Activated T-cell treated with anti-CD3 and anti-CD28 coated beads for 4 hours (primary cell): Measurements from ENCODE around the gene YBX1.
"Not testable (repeated sequence)": the region's sequence is repeated elsewhere in the genome, so short reads cannot be mapped to it uniquely, and the experiment has no call there.

Experiments
- DNase-seq: peaks from one replicate; pipeline ENCODE4 v3.0.0-alpha.2; 2020

YBX1 gene

DNA sequence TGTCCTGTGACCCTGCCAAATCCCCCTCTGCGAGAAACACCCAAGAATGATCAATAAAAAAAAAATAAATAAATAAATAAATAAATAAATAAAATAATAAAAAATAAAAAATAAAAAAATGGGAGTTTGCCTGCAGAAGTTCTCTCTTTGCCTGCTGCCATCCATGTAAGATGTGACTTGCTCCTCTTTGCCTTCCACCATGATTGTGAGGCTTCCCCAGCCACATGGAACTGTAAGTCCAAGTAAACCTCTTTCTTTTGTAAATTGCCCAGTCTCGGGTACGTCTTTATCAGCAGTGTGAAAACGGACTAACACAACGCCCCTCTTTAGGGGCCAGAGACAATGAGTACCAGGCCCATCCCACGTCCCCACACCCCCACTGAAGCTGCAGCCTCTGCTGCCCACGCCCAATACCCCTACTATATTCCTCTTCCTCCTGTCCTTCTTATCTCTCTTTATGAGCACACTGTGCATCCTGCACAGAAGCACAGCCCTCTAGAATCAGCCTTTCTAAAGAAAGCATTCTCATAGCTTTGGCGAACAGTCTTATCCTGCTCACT lies 69.4 kb downstream of the YBX1 start:
- not testable (repeated sequence) for DNase-seq

DNA sequence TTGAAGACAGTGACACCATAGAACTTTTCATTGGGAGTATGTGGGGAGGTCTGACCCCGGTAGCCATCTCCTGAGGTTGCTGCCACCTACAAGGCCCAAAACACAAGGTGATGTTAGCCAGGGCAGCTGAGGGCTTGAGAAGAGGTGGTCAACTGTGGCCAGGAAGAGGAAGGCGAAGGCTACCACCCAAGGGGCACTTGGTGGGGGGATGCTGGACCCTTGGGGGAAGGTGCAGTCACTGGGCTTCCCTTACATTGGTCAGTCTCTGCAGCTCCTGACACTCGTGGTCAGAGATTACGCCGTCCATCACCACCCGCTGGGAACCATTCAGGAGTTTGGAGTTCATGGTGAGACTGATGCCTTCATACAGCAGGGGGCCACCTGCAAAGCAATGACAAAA lies 70.1 kb downstream of the YBX1 start:
- DNase-seq: no peak

DNA sequence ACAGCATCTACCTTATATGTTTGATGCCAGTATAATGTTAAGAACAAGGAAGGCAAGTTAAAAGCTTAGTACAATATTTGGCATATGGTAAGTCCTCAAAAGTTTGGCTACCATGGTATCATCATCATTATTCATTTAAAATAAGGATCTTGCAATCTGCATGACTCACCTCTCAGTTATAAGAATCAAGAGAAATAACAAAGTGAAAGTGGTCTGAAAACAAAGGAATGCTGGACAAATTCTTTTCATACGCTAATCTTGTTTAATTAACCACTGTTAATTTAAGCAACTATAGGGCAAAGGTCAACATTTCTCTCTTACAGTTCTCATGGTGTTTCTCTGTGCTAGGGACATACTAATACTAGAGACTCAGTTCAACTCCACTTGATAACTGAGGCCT lies 70.9 kb downstream of the YBX1 start:
- no peak for DNase-seq
